OCI-LY7 (cell line): ENCODE data around the gene UGT1A6. TPM values are rescaled to one million over a fixed set of nuclear protein-coding genes. Genes with fewer than 3 reads are reported as not detected.

Experiments
- BruUV-seq: library from RNA; stranded (reverse); fragments of 400-500 nt; replicated peaks from 2 replicates; lab custom pipeline; 2021; lab: Mats Ljungman, UMichigan
- CTCF ChIA-PET: fragments of 300-600 bp; sonication (Branson Sonifier 250); formaldehyde crosslinking; loops from one replicate; lab custom pipeline; 2022; ENCODE audit warnings: antibody characterized with exemption; ENCODE audit not compliant: unreplicated experiment; lab: Charles Lee
- POLR2A ChIA-PET: fragments of 300-600 bp; sonication (Branson Sonifier 250); formaldehyde crosslinking; loops from one replicate; lab custom pipeline; 2022; ENCODE audit warnings: antibody characterized with exemption; lab: Charles Lee
- DNase-seq: peaks from one replicate; pipeline ENCODE4 v3.0.0-alpha.2; 2015; ENCODE audit warnings: low spot score
- H2AFZ ChIP-seq: fragments of 200-600 bp; sonication (generic), shearing (Covaris generic); 2 replicates; pipeline ENCODE4 v1.6.1; 2014; ENCODE audit warnings: mild to moderate bottlenecking, antibody characterized with exemption, low read length, moderate library complexity
- H3K27ac ChIP-seq: fragments of 200-600 bp; sonication (generic); 2 replicates; pipeline ENCODE4 v1.5.1; 2014; ENCODE audit warnings: mixed run types, low read depth, mild to moderate bottlenecking, moderate library complexity, low read length, inconsistent platforms; ENCODE audit not compliant: poor library complexity, severe bottlenecking
- H3K36me3 ChIP-seq: fragments of 200-600 bp; sonication (generic); 2 replicates; pipeline ENCODE4 v1.6.1; 2014; ENCODE audit warnings: mild to moderate bottlenecking, antibody characterized with exemption, low read length, moderate library complexity, mixed read lengths; ENCODE audit not compliant: insufficient read depth
- H3K4me1 ChIP-seq: fragments of 200-600 bp; sonication (generic); 2 replicates; pipeline ENCODE4 v1.5.1; 2014; ENCODE audit warnings: mild to moderate bottlenecking, low read length; ENCODE audit not compliant: insufficient read depth, poor library complexity, severe bottlenecking
- H3K4me2 ChIP-seq: fragments of 200-600 bp; sonication (generic); 2 replicates; pipeline ENCODE4 v1.6.1; 2014; ENCODE audit warnings: mild to moderate bottlenecking, low read length
- H3K4me3 ChIP-seq: fragments of 200-600 bp; sonication (generic); 2 replicates; pipeline ENCODE4 v1.5.1; 2014; ENCODE audit warnings: mild to moderate bottlenecking, low read depth, low read length; ENCODE audit not compliant: poor library complexity, severe bottlenecking
- H3K79me2 ChIP-seq: fragments of 200-600 bp; sonication (generic); 2 replicates; pipeline ENCODE4 v1.6.1; 2016; ENCODE audit warnings: low read depth, mild to moderate bottlenecking, low read length, moderate library complexity, mixed read lengths; ENCODE audit not compliant: insufficient read depth
- H3K9me2 ChIP-seq: fragments of 200-600 bp; sonication (generic); 2 replicates; pipeline ENCODE4 v1.6.1; 2016; ENCODE audit warnings: mild to moderate bottlenecking, low read length, mixed read lengths; ENCODE audit not compliant: insufficient read depth
- H3K9me3 ChIP-seq: fragments of 200-600 bp; sonication (generic); 2 replicates; pipeline ENCODE4 v1.6.1; 2014; ENCODE audit warnings: mild to moderate bottlenecking, mixed run types, low read length, mixed read lengths
- H4K20me1 ChIP-seq: fragments of 200-600 bp; sonication (generic); 2 replicates; pipeline ENCODE4 v1.6.1; 2014; ENCODE audit warnings: mild to moderate bottlenecking, antibody characterized with exemption, low read length, moderate library complexity, mixed read lengths; ENCODE audit not compliant: insufficient read depth
- EZH2phosphoT487 ChIP-seq: fragments of 200-600 bp; sonication (generic); IDR thresholded peaks from 2 replicates; pipeline ENCODE4 v1.6.1; 2018; ENCODE audit warnings: low read depth, borderline replicate concordance, mild to moderate bottlenecking, mixed run types, antibody characterized with exemption, low read length, moderate library complexity, mixed read lengths
- intact Hi-C: fragments of 100-400 bp; cut with micrococcal nuclease; formaldehyde crosslinking; loops from one replicate; pipeline ENCODE4 v1.10.0; 2022; ENCODE audit not compliant: unreplicated experiment
- total RNA-seq, 2 experiments: library from RNA; depleted of rRNA in 1 of 2; stranded (reverse); fragments of >200 nt in 1 of 2; shearing (Covaris generic) in 1 of 2; gene quantifications; 2 replicates each; pipeline ENCODE4 v1.2.3, GENCODE V29; 2014 to 2022
- TF ChIP-seq, protein P1 (sequence below): fragments of 200-600 bp; sonication (generic); conservative IDR thresholded peaks from 2 replicates; pipeline ENCODE4 v1.5.1; 2014; ENCODE audit warnings: mild to moderate bottlenecking, antibody characterized with exemption, low read length, moderate library complexity, mixed read lengths

UGT1A6 gene
- total RNA-seq, 2 experiments from 2014 or later, result not detected

GRCh38 chr2:233768076-233768475 is 75.4 kb downstream of the UGT1A6 start:
- no peak overlapping the region for H3K4me2 ChIP-seq
- ChIA-PET CTCF (no interaction called here), POLR2A (no interaction called here)
- no peaks in the 10 kb centered on the region for H3K9me2 ChIP-seq
- no peak for TF ChIP-seq EZH2phosphoT487
- TF ChIP-seq, protein P1, sequence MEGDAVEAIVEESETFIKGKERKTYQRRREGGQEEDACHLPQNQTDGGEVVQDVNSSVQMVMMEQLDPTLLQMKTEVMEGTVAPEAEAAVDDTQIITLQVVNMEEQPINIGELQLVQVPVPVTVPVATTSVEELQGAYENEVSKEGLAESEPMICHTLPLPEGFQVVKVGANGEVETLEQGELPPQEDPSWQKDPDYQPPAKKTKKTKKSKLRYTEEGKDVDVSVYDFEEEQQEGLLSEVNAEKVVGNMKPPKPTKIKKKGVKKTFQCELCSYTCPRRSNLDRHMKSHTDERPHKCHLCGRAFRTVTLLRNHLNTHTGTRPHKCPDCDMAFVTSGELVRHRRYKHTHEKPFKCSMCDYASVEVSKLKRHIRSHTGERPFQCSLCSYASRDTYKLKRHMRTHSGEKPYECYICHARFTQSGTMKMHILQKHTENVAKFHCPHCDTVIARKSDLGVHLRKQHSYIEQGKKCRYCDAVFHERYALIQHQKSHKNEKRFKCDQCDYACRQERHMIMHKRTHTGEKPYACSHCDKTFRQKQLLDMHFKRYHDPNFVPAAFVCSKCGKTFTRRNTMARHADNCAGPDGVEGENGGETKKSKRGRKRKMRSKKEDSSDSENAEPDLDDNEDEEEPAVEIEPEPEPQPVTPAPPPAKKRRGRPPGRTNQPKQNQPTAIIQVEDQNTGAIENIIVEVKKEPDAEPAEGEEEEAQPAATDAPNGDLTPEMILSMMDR, result no peak
- no peaks in the 10 kb centered on the region for H3K4me1 ChIP-seq
- H2AFZ ChIP-seq, result no peak overlapping the region
- no peaks in the 10 kb centered on the region for H3K79me2 ChIP-seq
- no peaks in the 10 kb centered on the region for H4K20me1 ChIP-seq
- no peak for DNase-seq
- H3K27ac ChIP-seq, result no peak overlapping the region
- no TSS peak for BruUV-seq
- H3K4me3 ChIP-seq, result no peak overlapping the region
- H3K36me3 ChIP-seq, result no peaks in the 10 kb centered on the region
- H3K9me3 ChIP-seq, result no peaks in the 10 kb centered on the region
- intact Hi-C loops, result no loop called here

DNA sequence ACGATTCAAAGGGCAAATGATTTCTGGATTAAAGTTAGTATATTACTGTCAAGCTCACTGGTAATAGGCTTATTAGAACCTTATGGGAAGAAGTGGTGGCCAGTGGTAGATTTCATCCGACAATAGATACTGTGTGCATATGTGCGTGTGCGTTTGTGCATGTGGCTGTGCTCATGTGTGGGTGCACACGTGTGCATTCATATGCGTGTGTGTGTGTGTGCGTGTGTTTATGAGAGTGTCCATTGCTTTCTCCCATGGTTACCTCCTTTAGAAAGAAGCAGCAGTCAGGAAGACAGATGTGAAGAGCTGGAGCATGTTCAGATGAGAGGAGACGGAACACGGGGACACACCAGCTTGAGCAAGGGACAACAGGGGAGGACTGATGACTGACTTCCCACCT is 76.6 kb downstream of the UGT1A6 start:
- Histone ChIP-seq H3K27ac (no peak overlapping the region), H3K4me2 (no peak overlapping the region), H3K4me3 (no peak overlapping the region), H3K9me3 (no peaks in the 10 kb centered on the region), H3K4me1 (no peaks in the 10 kb centered on the region), H4K20me1 (no peaks in the 10 kb centered on the region), H3K36me3 (no peaks in the 10 kb centered on the region), H2AFZ (no peak overlapping the region), H3K9me2 (no peaks in the 10 kb centered on the region), H3K79me2 (no peaks in the 10 kb centered on the region)
- POLR2A ChIA-PET, result interaction anchor here (0.6 kb wide), 1 partner anchor 1186 kb away, joined by 3 read pairs; no protein-coding TSS in a partner anchor
- no peak for TF ChIP-seq EZH2phosphoT487
- TF ChIP-seq, protein P1, result no peak
- BruUV-seq, result no TSS peak
- no peak for DNase-seq
- intact Hi-C loops, result no loop called here
- CTCF ChIA-PET, result no interaction called here

- CTCF ChIA-PET, result no interaction called here
- Histone ChIP-seq H3K79me2 (no peaks in the 10 kb centered on the region), H4K20me1 (no peaks in the 10 kb centered on the region), H3K27ac (no peak overlapping the region), H3K4me3 (no peak overlapping the region), H3K4me1 (no peaks in the 10 kb centered on the region), H3K4me2 (no peak overlapping the region), H3K9me3 (no peaks in the 10 kb centered on the region), H2AFZ (no peak overlapping the region), H3K36me3 (no peaks in the 10 kb centered on the region), H3K9me2 (no peaks in the 10 kb centered on the region)
- no TSS peak for BruUV-seq
- intact Hi-C loops, result no loop called here
- DNase-seq, result no peak
- TF ChIP-seq EZH2phosphoT487, result no peak
- TF ChIP-seq, protein P1, result no peak
- POLR2A ChIA-PET, result no interaction called here
These were observed 79.5 kb downstream of the UGT1A6 start for GRCh38 chr2:233772153-233772552.
